Endothelial cell of umbilical vein (primary cell): ENCODE results near the gene ATP2A2. TPM values are rescaled to one million over a fixed set of nuclear protein-coding genes. Genes with fewer than 3 reads are reported as not detected.

Experiments
- BruUV-seq: library from RNA; stranded (reverse); fragments of 400-500 nt; replicated peaks from 2 replicates; lab custom pipeline; 2021; lab: Mats Ljungman, UMichigan
- CTCF ChIA-PET: fragments of 300-600, 350-600 bp; sonication (Branson Sonifier 250); formaldehyde crosslinking; loops from one replicate; lab custom pipeline; 2021; ENCODE audit warnings: antibody characterized with exemption, inconsistent platforms; lab: Charles Lee
- POLR2A ChIA-PET: fragments of 300-600, 350-600 bp; sonication (Branson Sonifier 250); formaldehyde crosslinking; loops from one replicate; lab custom pipeline; 2021; ENCODE audit warnings: antibody characterized with exemption, inconsistent platforms; lab: Charles Lee
- DNase-seq: peaks from one replicate; pipeline ENCODE4 v3.0.0-alpha.2; 2011; ENCODE audit warnings: low read depth, low spot score
- FAIRE-seq: peaks from 2 replicates; lab custom pipeline; 2011; peaks lifted over from hg19 to GRCh38; lab: Jason Lieb, UNC
- H2AFZ ChIP-seq: 2 replicates; pipeline ENCODE4 v1.6.0; 2012; ENCODE audit warnings: low read depth, low read length, control low read depth, inconsistent platforms
- H3K27ac ChIP-seq: 2 replicates; pipeline ENCODE4 v1.5.1; 2011; ENCODE audit warnings: low read depth, mild to moderate bottlenecking, control low read depth, low read length, moderate library complexity; ENCODE audit not compliant: insufficient read depth
- H3K27me3 ChIP-seq, 2 experiments: 2 replicates each; pipeline versions ENCODE4 v1.6.0 to v1.6.1; 2011; ENCODE audit warnings: low read length in 2 of 2, mixed read lengths in 1 of 2; ENCODE audit not compliant: control insufficient read depth in 2 of 2, insufficient read depth in 2 of 2
- H3K36me3 ChIP-seq, 2 experiments: 2 replicates in 1 of 2; 3 replicates in 1 of 2; pipeline ENCODE4 v1.5.1; 2011; ENCODE audit warnings: low read length in 2 of 2, mild to moderate bottlenecking in 1 of 2, moderate library complexity in 1 of 2; ENCODE audit not compliant: control insufficient read depth in 2 of 2, insufficient read depth in 2 of 2; ENCODE audit errors: extremely low read depth in 1 of 2
- H3K4me1 ChIP-seq: 3 replicates; pipeline ENCODE4 v1.5.1; 2011; ENCODE audit warnings: mild to moderate bottlenecking, low read length; ENCODE audit not compliant: control insufficient read depth, insufficient read depth; ENCODE audit errors: extremely low read depth
- H3K4me2 ChIP-seq: 2 replicates; pipeline ENCODE4 v1.6.1; 2011; ENCODE audit warnings: low read length, control low read depth, mixed read lengths; ENCODE audit not compliant: insufficient read depth
- H3K4me3 ChIP-seq, 3 experiments: fragments of 200-600 bp in 1 of 3; sonication (generic), shearing (Covaris generic) in 1 of 3; replicated peaks in 1 of 3; 2 replicates each; pipeline ENCODE4 v1.5.1; 2011 to 2016; ENCODE audit warnings: control low read depth in 3 of 3, low read length in 3 of 3, mild to moderate bottlenecking in 2 of 3, inconsistent platforms in 1 of 3, low read depth in 1 of 3, moderate library complexity in 1 of 3; ENCODE audit not compliant: insufficient read depth in 1 of 3
- H3K79me2 ChIP-seq: 2 replicates; pipeline ENCODE4 v1.6.0; 2012; ENCODE audit warnings: low read length, inconsistent platforms; ENCODE audit not compliant: control insufficient read depth, insufficient read depth
- H3K9ac ChIP-seq: replicated peaks from 2 replicates; pipeline ENCODE3; 2011; ENCODE audit warnings: low read length, control low read depth; ENCODE audit not compliant: insufficient read depth; ENCODE audit errors: extremely low read depth
- H3K9me1 ChIP-seq: replicated peaks from 3 replicates; pipeline ENCODE4 v1.6.0; 2011; ENCODE audit warnings: mild to moderate bottlenecking, low read length; ENCODE audit not compliant: control insufficient read depth, insufficient read depth; ENCODE audit errors: extremely low read depth
- H3K9me3 ChIP-seq: replicated peaks from 2 replicates; pipeline ENCODE4 v1.5.1; 2012; ENCODE audit warnings: low read length, inconsistent platforms; ENCODE audit not compliant: control insufficient read depth, insufficient read depth
- H4K20me1 ChIP-seq: replicated peaks from 2 replicates; pipeline ENCODE3; 2011; ENCODE audit warnings: mild to moderate bottlenecking, low read length; ENCODE audit not compliant: control insufficient read depth, insufficient read depth; ENCODE audit errors: extremely low read depth
- CTCF ChIP-seq, 2 donors: IDR thresholded peaks; 1 replicate in 1 of 2; 2 replicates in 1 of 2; pipeline ENCODE4 v1.5.1; 2011; ENCODE audit warnings: low read length in 2 of 2, mild to moderate bottlenecking in 2 of 2, moderate library complexity in 2 of 2, control low read depth in 1 of 2, inconsistent platforms in 1 of 2, low read depth in 1 of 2; ENCODE audit not compliant: insufficient read depth in 1 of 2; ENCODE audit errors: extremely low read depth in 1 of 2
- EZH2 ChIP-seq: IDR thresholded peaks from 2 replicates; pipeline ENCODE4 v1.6.1; 2012; ENCODE audit warnings: borderline replicate concordance, low read depth, mild to moderate bottlenecking, moderate library complexity, low read length, inconsistent platforms; ENCODE audit not compliant: severe bottlenecking
- FOS ChIP-seq: IDR thresholded peaks from 2 replicates; pipeline ENCODE4 v1.6.1; 2011; ENCODE audit warnings: mild to moderate bottlenecking, low read length, moderate library complexity, borderline replicate concordance; ENCODE audit not compliant: insufficient read depth
- GATA2 ChIP-seq: IDR thresholded peaks from 2 replicates; pipeline ENCODE4 v1.7.0; 2011; ENCODE audit warnings: low read depth, mild to moderate bottlenecking, moderate library complexity, mixed read lengths, low read length; ENCODE audit not compliant: insufficient read length, insufficient read depth
- JUN ChIP-seq: IDR thresholded peaks from 2 replicates; pipeline ENCODE4 v1.6.1; 2011; ENCODE audit warnings: borderline replicate concordance, low read depth; ENCODE audit not compliant: insufficient read length, insufficient read depth
- MAX ChIP-seq: IDR thresholded peaks from 2 replicates; pipeline ENCODE4 v1.6.1; 2011; ENCODE audit not compliant: insufficient read depth, insufficient read length
- MYC ChIP-seq: IDR thresholded peaks from one replicate; pipeline ENCODE4 v1.6.1; 2011; ENCODE audit warnings: mild to moderate bottlenecking, low read depth, low read length
- POLR2A ChIP-seq: IDR thresholded peaks from 2 replicates; pipeline ENCODE4 v1.6.1; 2012; ENCODE audit warnings: low read depth, mild to moderate bottlenecking, control low read depth, low read length
- POLR2AphosphoS5 ChIP-seq: IDR thresholded peaks from 2 replicates; pipeline ENCODE4 v1.6.1; 2012; ENCODE audit warnings: low read depth, mild to moderate bottlenecking, control low read depth, low read length, moderate library complexity; ENCODE audit not compliant: insufficient read depth
- dilution Hi-C: fragments of 300-500 bp; cut with MboI; formaldehyde crosslinking; loops from one replicate; pipeline ENCODE4 v1.15.0; 2019; ENCODE audit warnings: low sequenced_read_pairs; ENCODE audit not compliant: extremely low pct_ligation_motif_present
- intact Hi-C: fragments of 100-400 bp; cut with micrococcal nuclease; formaldehyde crosslinking; loops from one replicate; pipeline ENCODE4 v1.10.0; 2022
- polyA plus RNA-seq, 4 experiments: library from polyadenylated mRNA; depleted of rRNA in 3 of 4; stranded (reverse) in 3 of 4; unstranded in 1 of 4; fragments of >200 nt; gene quantifications; 2 replicates each; pipeline versions ENCODE4 v1.2.1 to v1.2.3, GENCODE V29; 2011 to 2012; ENCODE audit warnings: missing spikeins in 1 of 4
- total RNA-seq: library from RNA; stranded (reverse); gene quantifications from 2 replicates; pipeline ENCODE4 v1.2.3, GENCODE V29; 2021

The ATP2A2 gene
- total and polyA plus RNA-seq, 2 donors (not counting 3 experiments of a cell fraction or from before 2014, with no cell fraction given), result 102 to 239 TPM

- no TSS peak for BruUV-seq
- intact Hi-C loops, result no loop called here
- Histone ChIP-seq H3K27me3 (no peaks in the 10 kb centered on the region), H3K4me1 (no peaks in the 10 kb centered on the region), H3K4me3 (no peak overlapping the region), H3K9ac (no peak overlapping the region), H3K9me3 (no peaks in the 10 kb centered on the region), H3K36me3 (no peaks in the 10 kb centered on the region), H3K4me2 (no peak overlapping the region), H4K20me1 (no peaks in the 10 kb centered on the region), H2AFZ (no peak overlapping the region), H3K79me2 (no peaks in the 10 kb centered on the region), H3K27ac (no peak overlapping the region), H3K9me1 (no peaks in the 10 kb centered on the region)
- DNase-seq (no peak), FAIRE-seq (no peak)
- ChIA-PET POLR2A (no interaction called here), CTCF (interaction anchor here (0.9 to 1.4 kb wide), 2 partner anchors 10 to 133 kb away, joined by 3 to 6 read pairs; no protein-coding TSS in a partner anchor)
- TF ChIP-seq EZH2, result no peak
- no peak for TF ChIP-seq MAX
- no peak for TF ChIP-seq FOS
- TF ChIP-seq MYC, result no peak
- TF ChIP-seq POLR2AphosphoS5, result no peak
- TF ChIP-seq JUN, result no peak
- no peak for TF ChIP-seq POLR2A
- dilution Hi-C loops, result no loop called here
These were observed 46.3 kb upstream of the ATP2A2 start for GRCh38 chr12:110234755-110235154.

- DNase-seq (no peak), FAIRE-seq (no peak)
- Histone ChIP-seq H3K36me3 (no peaks in the 10 kb centered on the region), H3K4me2 (no peak overlapping the region), H3K27ac (no peak overlapping the region), H2AFZ (no peak overlapping the region), H3K4me1 (no peaks in the 10 kb centered on the region), H3K4me3 (no peak overlapping the region), H4K20me1 (no peaks in the 10 kb centered on the region), H3K9me3 (no peaks in the 10 kb centered on the region), H3K9ac (no peak overlapping the region), H3K79me2 (no peaks in the 10 kb centered on the region), H3K27me3 (no peaks in the 10 kb centered on the region), H3K9me1 (no peaks in the 10 kb centered on the region)
- intact Hi-C loops (no loop called here), dilution Hi-C loops (no loop called here)
- ChIA-PET CTCF (no interaction called here), POLR2A (no interaction called here)
- TF ChIP-seq POLR2A (no peak), CTCF (IDR thresholded peaks at IDR 0.05; ENCODE audit: extremely low read depth in 1 of 2, insufficient read depth in 1 of 2, low read depth in 1 of 2, low read length in 2 of 2) (no peak), MYC (no peak), FOS (no peak), POLR2AphosphoS5 (no peak), GATA2 (no peak), JUN (no peak), MAX (no peak), EZH2 (no peak)
- no TSS peak for BruUV-seq
These were observed 45.7 kb upstream of the ATP2A2 start for GRCh38 chr12:110235383-110235782.
